H1 (cell line): Measurements from ENCODE around the gene CPLANE1. TPM values are rescaled to one million over a fixed set of nuclear protein-coding genes. Genes with fewer than 3 reads are reported as not detected.

Experiments
- CTCF ChIA-PET: fragments of 300-600 bp; sonication (Branson Sonifier 250); formaldehyde crosslinking; loops from one replicate; lab custom pipeline; 2021; ENCODE audit not compliant: partially characterized antibody; lab: Charles Lee
- POLR2A ChIA-PET: fragments of 300-600 bp; sonication (Branson Sonifier 250); formaldehyde crosslinking; loops from one replicate; lab custom pipeline; 2021; ENCODE audit warnings: inconsistent platforms; ENCODE audit not compliant: partially characterized antibody; lab: Charles Lee
- DNase-seq, 2 experiments: peaks; one replicate each; pipeline versions ENCODE4 v3.0.0 to v3.0.0-alpha.2; 2010 to 2022; ENCODE audit warnings: low spot score in 2 of 2, low read depth in 1 of 2, mixed read lengths in 1 of 2
- FAIRE-seq: peaks from 2 replicates; lab custom pipeline; 2011; peaks lifted over from hg19 to GRCh38; lab: Jason Lieb, UNC
- H2AFZ ChIP-seq: 2 replicates; pipeline ENCODE4 v1.8.1; 2012; ENCODE audit warnings: low read length, inconsistent platforms
- H2AK5ac ChIP-seq: 2 replicates; pipeline ENCODE4 v1.6.1; 2013; ENCODE audit warnings: low read depth, low read length
- H2BK120ac ChIP-seq: replicated peaks from 2 replicates; pipeline ENCODE3; 2013; ENCODE audit warnings: low read depth, low read length, inconsistent platforms
- H2BK12ac ChIP-seq: 2 replicates; pipeline ENCODE4 v1.6.1; 2013; ENCODE audit warnings: low read depth, low read length
- H2BK15ac ChIP-seq: 2 replicates; pipeline ENCODE4 v1.6.1; 2013; ENCODE audit warnings: low read length
- H2BK20ac ChIP-seq: 2 replicates; pipeline ENCODE4 v1.6.1; 2013; ENCODE audit warnings: low read length
- H2BK5ac ChIP-seq: 2 replicates; pipeline ENCODE4 v1.6.1; 2013; ENCODE audit warnings: low read depth, low read length
- H3K14ac ChIP-seq: 2 replicates; pipeline ENCODE4 v1.6.1; 2013; ENCODE audit warnings: inconsistent platforms; ENCODE audit not compliant: insufficient read length
- H3K18ac ChIP-seq: 2 replicates; pipeline ENCODE4 v1.6.1; 2013; ENCODE audit warnings: low read length; ENCODE audit errors: extremely low read depth
- H3K23ac ChIP-seq: 2 replicates; pipeline ENCODE4 v1.6.1; 2013; ENCODE audit warnings: inconsistent platforms; ENCODE audit not compliant: insufficient read length
- H3K23me2 ChIP-seq: 2 replicates; pipeline ENCODE4 v1.6.1; 2013; ENCODE audit warnings: low read depth, low read length
- H3K27ac ChIP-seq: 2 replicates; pipeline ENCODE4 v1.6.1; 2011; ENCODE audit warnings: low read depth, low read length, inconsistent platforms
- H3K27me3 ChIP-seq, 4 experiments: replicated peaks in 1 of 4; 1 replicate in 1 of 4; 2 replicates in 3 of 4; pipeline versions ENCODE4 v1.6.1 to v1.8.1; 2011 to 2013; ENCODE audit warnings: low read length in 3 of 4, mild to moderate bottlenecking in 3 of 4, inconsistent platforms in 2 of 4, mixed read lengths in 2 of 4, moderate library complexity in 1 of 4; ENCODE audit not compliant: control insufficient read depth in 3 of 4, insufficient read depth in 3 of 4; ENCODE audit errors: extremely low read depth in 1 of 4
- H3K36me3 ChIP-seq, 4 experiments: 2 replicates each; pipeline versions ENCODE4 v1.6.1 to v1.8.1; 2011 to 2013; ENCODE audit warnings: mild to moderate bottlenecking in 4 of 4, low read length in 3 of 4, moderate library complexity in 2 of 4, control low read depth in 1 of 4, inconsistent platforms in 1 of 4; ENCODE audit not compliant: insufficient read depth in 4 of 4, control insufficient read depth in 2 of 4
- H3K4ac ChIP-seq: replicated peaks from 2 replicates; pipeline ENCODE3; 2013; ENCODE audit warnings: low read length, low read depth, mixed read lengths, inconsistent platforms; ENCODE audit not compliant: insufficient read length
- H3K4me1 ChIP-seq, 4 experiments: replicated peaks in 1 of 4; 1 replicate in 1 of 4; 2 replicates in 3 of 4; pipeline versions ENCODE4 v1.6.1 to v1.8.1; 2011 to 2013; ENCODE audit warnings: low read length in 3 of 4, inconsistent platforms in 2 of 4, mixed read lengths in 1 of 4; ENCODE audit not compliant: insufficient read depth in 4 of 4, control insufficient read depth in 3 of 4
- H3K4me2 ChIP-seq, 2 experiments: 2 replicates each; pipeline versions ENCODE4 v1.6.1 to v1.8.1; 2011 to 2013; ENCODE audit warnings: low read depth in 2 of 2, low read length in 2 of 2, control low read depth in 1 of 2, inconsistent platforms in 1 of 2, mild to moderate bottlenecking in 1 of 2; ENCODE audit not compliant: insufficient read depth in 1 of 2
- H3K4me3 ChIP-seq, 4 experiments: fragments of 200-600, 300-600 bp in 1 of 4; sonication (generic), shearing (Covaris generic), sonication (Bioruptor Twin) in 1 of 4; 2 replicates each; pipeline versions ENCODE4 v1.5.1 to v1.8.1; 2011 to 2016; ENCODE audit warnings: low read length in 4 of 4, low read depth in 3 of 4, control low read depth in 2 of 4, inconsistent platforms in 2 of 4, mild to moderate bottlenecking in 2 of 4, mixed read lengths in 1 of 4, moderate library complexity in 1 of 4; ENCODE audit not compliant: insufficient read depth in 2 of 4; ENCODE audit errors: extremely low read depth in 1 of 4
- H3K56ac ChIP-seq: replicated peaks from 2 replicates; pipeline ENCODE3; 2013; ENCODE audit warnings: low read depth, mild to moderate bottlenecking, mixed read lengths, low read length, inconsistent platforms; ENCODE audit not compliant: insufficient read length
- H3K79me1 ChIP-seq: 2 replicates; pipeline ENCODE4 v1.6.1; 2013; ENCODE audit warnings: low read depth, low read length, control low read depth
- H3K79me2 ChIP-seq, 2 experiments: 2 replicates each; pipeline versions ENCODE4 v1.6.1 to v1.8.1; 2012 to 2013; ENCODE audit warnings: low read length in 2 of 2, mild to moderate bottlenecking in 2 of 2, inconsistent platforms in 1 of 2; ENCODE audit not compliant: insufficient read depth in 2 of 2, control insufficient read depth in 1 of 2
- H3K9ac ChIP-seq, 4 experiments: replicated peaks in 1 of 4; 1 replicate in 1 of 4; 2 replicates in 3 of 4; pipeline versions ENCODE4 v1.6.1 to v1.8.1; 2011 to 2013; ENCODE audit warnings: low read depth in 3 of 4, low read length in 3 of 4, control low read depth in 2 of 4, mild to moderate bottlenecking in 2 of 4, moderate library complexity in 2 of 4, inconsistent platforms in 1 of 4; ENCODE audit errors: extremely low read depth in 1 of 4
- H3K9me3 ChIP-seq, 2 experiments: 2 replicates each; pipeline versions ENCODE4 v1.6.1 to v1.8.1; 2012 to 2013; ENCODE audit warnings: mild to moderate bottlenecking in 2 of 2, moderate library complexity in 2 of 2, control low read depth in 1 of 2, inconsistent platforms in 1 of 2, low read depth in 1 of 2, low read length in 1 of 2, mixed read lengths in 1 of 2; ENCODE audit not compliant: insufficient read depth in 2 of 2
- H4K20me1 ChIP-seq, 2 experiments: replicated peaks in 1 of 2; 2 replicates each; pipeline versions ENCODE3 to v1.8.1; 2011 to 2013; ENCODE audit warnings: inconsistent platforms in 2 of 2, low read length in 2 of 2, mild to moderate bottlenecking in 1 of 2; ENCODE audit not compliant: insufficient read depth in 2 of 2, control insufficient read depth in 1 of 2
- H4K5ac ChIP-seq: 2 replicates; pipeline ENCODE4 v1.6.1; 2013; ENCODE audit warnings: low read length, low read depth, mixed read lengths, inconsistent platforms; ENCODE audit not compliant: insufficient read length
- H4K8ac ChIP-seq: 2 replicates; pipeline ENCODE4 v1.8.0; 2013; ENCODE audit warnings: mild to moderate bottlenecking, moderate library complexity, low read length, inconsistent platforms; ENCODE audit not compliant: insufficient read depth; ENCODE audit errors: extremely low read depth
- H4K91ac ChIP-seq: replicated peaks from 2 replicates; pipeline ENCODE3; 2013; ENCODE audit warnings: low read length, mixed read lengths, inconsistent platforms; ENCODE audit not compliant: insufficient read length
- WGBS, 2 experiments: shearing (Covaris generic) in 1 of 2; methylation state at CpG; one replicate each; pipeline versions ENCODE4 v1.1.6 to v1.1.7; 2013 to 2015; ENCODE audit warnings: low lambda C conversion rate in 2 of 2, mixed read lengths in 2 of 2, inconsistent platforms in 1 of 2, low coverage in 1 of 2, missing lambda C conversion rate in 1 of 2; ENCODE audit not compliant: insufficient replicate concordance in 2 of 2, insufficient coverage in 1 of 2, insufficient read length in 1 of 2; ENCODE audit errors: extremely low coverage in 1 of 2, missing lambda C conversion rate in 1 of 2; 5-methylcytosine and 5-hydroxymethylcytosine counted together
- polyA plus RNA-seq, 7 experiments: library from polyadenylated mRNA; depleted of rRNA in 3 of 7; stranded (reverse) in 5 of 7; unstranded in 2 of 7; fragments of >200 nt in 5 of 7; fragments of 200-250 nt in 2 of 7; gene quantifications; 1 replicate in 5 of 7; 2 replicates in 1 of 7; 4 replicates in 1 of 7; pipeline versions ENCODE4 v1.2.1 to v1.2.3, GENCODE V29; 2011 to 2013; ENCODE audit warnings: missing spikeins in 2 of 7, mixed read lengths in 2 of 7
- total RNA-seq: library from RNA; stranded (reverse); fragmentation: NEBNext Ultra II Directional; extraction: Animal tissue kit (Norgen Biotek cat#: 25700); gene quantifications from 2 replicates; pipeline ENCODE4 v1.2.1, GENCODE V29; 2021

CPLANE1 gene
- total and polyA plus RNA-seq, 2 of the 8 experiments (the other 6 are each of a cell fraction or from before 2014, with no cell fraction given): 2.2 to 8.8 TPM

GRCh38 chr5:37071487-37071886 lies 177.7 kb downstream of the CPLANE1 start:
- Histone ChIP-seq H4K91ac (no peak overlapping the region), H3K14ac (no peak overlapping the region), H3K4me1 (no peaks in the 10 kb centered on the region), H2BK120ac (no peak overlapping the region), H2AFZ (no peak overlapping the region), H3K23ac (no peak overlapping the region), H2BK20ac (no peak overlapping the region), H4K20me1 (no peaks in the 10 kb centered on the region), H3K4me3 (no peak overlapping the region), H3K18ac (no peak overlapping the region), H3K4ac (no peak overlapping the region), H3K4me2 (no peak overlapping the region), H3K23me2 (no peaks in the 10 kb centered on the region), H3K79me2 (no peaks in the 10 kb centered on the region), H2AK5ac (no peak overlapping the region), H2BK15ac (no peak overlapping the region), H3K27ac (no peak overlapping the region), H3K56ac (no peak overlapping the region), H3K36me3 (no peaks in the 10 kb centered on the region), H2BK12ac (no peak overlapping the region), H3K9me3 (no peaks in the 10 kb centered on the region), H4K8ac (no peak overlapping the region), H2BK5ac (no peak overlapping the region), H3K79me1 (no peaks in the 10 kb centered on the region), H4K5ac (no peak overlapping the region), H3K9ac (no peak overlapping the region), H3K27me3 (no peaks in the 10 kb centered on the region)
- no peak for DNase-seq
- CTCF ChIA-PET: interaction anchor here (0.5 to 1.4 kb wide), 6 partner anchors 8 to 341 kb away, joined by 3 to 6 read pairs (median 4); partner anchors contain the start of gene NUP155
- 90% methylated on average over 1 of the region's 1 CpG; no CpG with 5 or more reads in 1 of the 2 experiments for WGBS, 2 experiments
- POLR2A ChIA-PET: interaction anchor here (0.9 to 2.1 kb wide), 2 partner anchors 12 to 105 kb away, joined by 3 to 7 read pairs; no protein-coding TSS in a partner anchor
- no peak for FAIRE-seq
